H1 (cell line): ENCODE results near the gene GPR31.

Experiments
- CBX8 ChIP-seq: fragments of 300-800, 300-1000 bp; sonication (generic); IDR thresholded peaks from 2 replicates; pipeline ENCODE4 v1.7.1; 2016; ENCODE audit warnings: low read depth, low read length, borderline replicate concordance
- CEBPB ChIP-seq: IDR thresholded peaks from 2 replicates; pipeline ENCODE4 v1.6.1; 2012; ENCODE audit warnings: low read depth, low read length
- EP300 ChIP-seq, 2 experiments: IDR thresholded peaks; 1 replicate in 1 of 2; 2 replicates in 1 of 2; pipeline ENCODE4 v1.6.1; 2011 to 2012; ENCODE audit warnings: low read depth in 2 of 2, low read length in 2 of 2, mild to moderate bottlenecking in 2 of 2, borderline replicate concordance in 1 of 2, inconsistent platforms in 1 of 2, moderate library complexity in 1 of 2
- KDM1A ChIP-seq: fragments of 200-600, 300-600 bp; sonication (generic); IDR thresholded peaks from 2 replicates; pipeline ENCODE4 v1.7.1; 2016; ENCODE audit warnings: mild to moderate bottlenecking, low read length, borderline replicate concordance
- KDM5A ChIP-seq: fragments of 200-600 bp; IDR thresholded peaks from 2 replicates; pipeline ENCODE4 v1.7.1; 2012; ENCODE audit warnings: mild to moderate bottlenecking, low read length, inconsistent platforms, mixed read lengths
- PHF8 ChIP-seq: fragments of 200-600 bp; sonication (generic); conservative IDR thresholded peaks from 2 replicates; pipeline ENCODE4 v1.7.1; 2012; ENCODE audit warnings: low read depth, mild to moderate bottlenecking, inconsistent platforms, low read length, moderate library complexity
- POLR2A ChIP-seq, 2 experiments: IDR thresholded peaks; 1 replicate in 1 of 2; 2 replicates in 1 of 2; pipeline ENCODE4 v1.6.1; 2011; ENCODE audit warnings: low read depth in 2 of 2, low read length in 2 of 2, mild to moderate bottlenecking in 2 of 2; ENCODE audit errors: control extremely low read depth in 1 of 2
- SP1 ChIP-seq: IDR thresholded peaks from 2 replicates; pipeline ENCODE4 v1.6.1; 2011; ENCODE audit warnings: low read depth, low read length
- ZNF274 ChIP-seq: IDR thresholded peaks from 2 replicates; pipeline ENCODE4 v1.7.0; 2012; ENCODE audit warnings: low read length, borderline replicate concordance; ENCODE audit errors: extremely low read depth
- TF ChIP-seq, protein P1 (sequence below), 3 experiments: IDR thresholded peaks; 1 replicate in 2 of 3; 2 replicates in 1 of 3; pipeline versions ENCODE4 v1.5.1 to v1.6.1; 2011; ENCODE audit warnings: low read length in 3 of 3, mild to moderate bottlenecking in 3 of 3, inconsistent platforms in 2 of 3, low read depth in 1 of 3, moderate library complexity in 1 of 3; ENCODE audit not compliant: insufficient read depth in 1 of 3; ENCODE audit errors: control extremely low read depth in 1 of 3

DNA sequence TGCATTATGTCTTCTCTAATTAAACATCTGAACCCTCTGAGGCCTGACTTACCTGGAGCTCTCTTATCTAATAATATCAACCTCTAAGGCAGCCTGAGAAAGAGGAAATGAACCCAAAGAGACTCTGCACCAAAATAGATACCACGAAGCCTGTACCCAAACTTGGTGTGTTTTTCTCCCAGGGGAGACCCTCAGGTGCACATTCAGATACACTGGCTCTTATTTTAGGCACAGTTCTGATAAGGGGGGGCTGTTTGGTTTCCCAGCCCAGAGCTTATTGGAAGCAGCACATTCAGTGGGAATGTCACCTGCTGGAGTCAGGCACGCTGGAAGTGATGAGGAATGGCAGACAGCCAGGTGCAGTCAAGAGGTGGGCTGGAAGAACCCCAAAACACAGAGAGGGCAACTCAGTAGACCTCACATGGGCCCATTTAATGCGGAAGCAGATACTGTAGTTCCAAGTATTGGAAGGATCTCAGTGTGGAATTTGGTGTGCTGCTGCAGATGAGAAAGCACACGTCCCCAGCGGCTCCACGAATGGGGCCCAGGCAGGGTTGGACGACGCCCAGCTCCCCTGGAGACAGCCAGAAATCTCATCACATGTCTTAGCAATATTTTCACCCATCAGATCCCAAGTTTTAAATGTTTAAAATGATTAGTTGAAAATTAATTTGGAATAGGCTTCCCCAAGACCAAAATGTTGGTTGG lies 44.6 kb downstream of the GPR31 start:
- TF ChIP-seq EP300 (IDR thresholded peaks at IDR 0.05; ENCODE audit: borderline replicate concordance in 1 of 2, low read depth in 2 of 2, low read length in 2 of 2) (no peak), POLR2A (IDR thresholded peaks at IDR 0.05; ENCODE audit: control extremely low read depth in 1 of 2, low read depth in 2 of 2, low read length in 2 of 2) (no peak), KDM1A (no peak), ZNF274 (no peak), SP1 (no peak), PHF8 (no peak), KDM5A (no peak), CEBPB (no peak), CBX8 (no peak)
- TF ChIP-seq, protein P1, sequence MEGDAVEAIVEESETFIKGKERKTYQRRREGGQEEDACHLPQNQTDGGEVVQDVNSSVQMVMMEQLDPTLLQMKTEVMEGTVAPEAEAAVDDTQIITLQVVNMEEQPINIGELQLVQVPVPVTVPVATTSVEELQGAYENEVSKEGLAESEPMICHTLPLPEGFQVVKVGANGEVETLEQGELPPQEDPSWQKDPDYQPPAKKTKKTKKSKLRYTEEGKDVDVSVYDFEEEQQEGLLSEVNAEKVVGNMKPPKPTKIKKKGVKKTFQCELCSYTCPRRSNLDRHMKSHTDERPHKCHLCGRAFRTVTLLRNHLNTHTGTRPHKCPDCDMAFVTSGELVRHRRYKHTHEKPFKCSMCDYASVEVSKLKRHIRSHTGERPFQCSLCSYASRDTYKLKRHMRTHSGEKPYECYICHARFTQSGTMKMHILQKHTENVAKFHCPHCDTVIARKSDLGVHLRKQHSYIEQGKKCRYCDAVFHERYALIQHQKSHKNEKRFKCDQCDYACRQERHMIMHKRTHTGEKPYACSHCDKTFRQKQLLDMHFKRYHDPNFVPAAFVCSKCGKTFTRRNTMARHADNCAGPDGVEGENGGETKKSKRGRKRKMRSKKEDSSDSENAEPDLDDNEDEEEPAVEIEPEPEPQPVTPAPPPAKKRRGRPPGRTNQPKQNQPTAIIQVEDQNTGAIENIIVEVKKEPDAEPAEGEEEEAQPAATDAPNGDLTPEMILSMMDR (IDR thresholded peaks at IDR 0.05; ENCODE audit: control extremely low read depth in 1 of 3, insufficient read depth in 1 of 3, low read depth in 1 of 3, low read length in 3 of 3) = no peak
